Uterus (tissue), 4 donors: ENCODE measurements around the gene LMOD3. TPM values are rescaled to one million over a fixed set of nuclear protein-coding genes. Genes with fewer than 3 reads are reported as not detected.

ENCODE experiments used
- DNase-seq, 2 donors: peaks; one replicate each; pipeline ENCODE4 v3.0.0-alpha.2; 2019 to 2020
- H3K27ac ChIP-seq, 2 donors: fragments of 200-600 bp; sonication (generic); 1 replicate in 1 of 2; 2 replicates in 1 of 2; pipeline ENCODE4 v1.5.1; 2016 to 2018
- H3K27me3 ChIP-seq, 2 donors: fragments of 200-600 bp; sonication (generic); one replicate each; pipeline ENCODE4 v1.5.1; 2018 to 2019; ENCODE audit warnings: control low read depth in 1 of 2
- H3K36me3 ChIP-seq, 2 donors: fragments of 200-600 bp; sonication (generic); one replicate each; pipeline ENCODE4 v1.5.1; 2019; ENCODE audit warnings: control low read depth in 1 of 2
- H3K4me1 ChIP-seq, 2 donors: fragments of 200-600 bp; sonication (generic); one replicate each; pipeline ENCODE4 v1.5.1; 2018 to 2019; ENCODE audit warnings: control low read depth in 1 of 2
- H3K4me3 ChIP-seq, 2 donors: fragments of 200-600 bp; sonication (generic); 1 replicate in 1 of 2; 2 replicates in 1 of 2; pipeline ENCODE4 v1.5.1; 2018 to 2019; ENCODE audit warnings: mild to moderate bottlenecking in 1 of 2
- H3K9me3 ChIP-seq, 2 donors: fragments of 200-600 bp; sonication (generic); one replicate each; pipeline ENCODE4 v1.5.1; 2019; ENCODE audit warnings: control low read depth in 1 of 2
- CTCF ChIP-seq, 4 experiments: fragments of 200-600 bp in 2 of 4; fragments of 450-650 bp in 2 of 4; sonication (generic) in 2 of 4; IDR thresholded peaks; one replicate each; pipeline ENCODE4 v1.5.1; 2016 to 2019; ENCODE audit warnings: antibody characterized with exemption in 4 of 4, mild to moderate bottlenecking in 2 of 4, moderate library complexity in 1 of 4
- POLR2A ChIP-seq, 2 donors: fragments of 450-650 bp; IDR thresholded peaks; one replicate each; pipeline ENCODE4 v1.6.1; 2016; ENCODE audit warnings: antibody characterized with exemption in 2 of 2, mild to moderate bottlenecking in 1 of 2, moderate library complexity in 1 of 2
- intact Hi-C: fragments of 100-400 bp; cut with DNase I; formaldehyde crosslinking; loops from one replicate; pipeline ENCODE4 v1.15.1; 2023; ENCODE audit warnings: low total_unique reads
- total RNA-seq, 4 donors: library from RNA; depleted of rRNA in 3 of 4; stranded (reverse); fragments of >200 nt in 3 of 4; gene quantifications; one replicate each; pipeline versions ENCODE4 v1.1.0 to v1.2.4, GENCODE V29; 2014 to 2023
- donor health status: DM: yes; HTN: yes; CAD: no.

LMOD3 gene
- total RNA-seq, 4 donors from 2014 or later = 0.24 TPM; not detected in 3

DNA sequence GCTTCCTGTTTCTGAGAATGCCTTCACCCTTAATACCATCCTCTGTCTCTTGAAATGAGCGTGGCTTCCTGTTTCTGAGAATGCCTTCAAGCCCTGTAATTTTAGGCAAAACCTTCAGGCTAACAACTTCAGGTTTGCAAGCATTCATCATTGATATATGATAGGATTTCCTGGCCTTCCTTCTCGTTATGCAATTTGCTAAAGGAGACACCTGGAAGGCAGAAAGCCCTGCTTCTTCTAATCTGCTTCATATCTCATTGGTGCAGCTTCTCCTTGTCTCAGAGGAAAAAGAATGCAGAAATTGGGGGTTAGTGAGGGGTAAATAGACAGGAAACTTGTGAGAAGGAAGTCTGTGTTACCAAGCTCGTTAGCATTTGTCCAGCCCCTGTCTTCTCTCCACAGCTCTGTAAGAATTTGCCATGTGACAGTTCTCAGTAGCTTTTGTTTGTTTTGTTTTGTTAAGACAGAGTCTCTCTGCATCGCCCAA, 30.3 kb downstream of the LMOD3 start:
- Histone ChIP-seq H3K9me3 (no peaks in the 10 kb centered on the region), H3K4me1 (peaks cover 19 to 23% of the 10 kb centered on the region in 2 donors), H3K4me3 (no peak overlapping the region), H3K36me3 (no peaks in the 10 kb centered on the region), H3K27ac (peak overlapping the region; percentile 4 to 69), H3K27me3 (no peaks in the 10 kb centered on the region)
- TF ChIP-seq CTCF (IDR thresholded peaks at IDR 0.05) (no peak), POLR2A (IDR thresholded peaks at IDR 0.05) (no peak)
- intact Hi-C loops = no loop called here
- no peak for DNase-seq

DNA sequence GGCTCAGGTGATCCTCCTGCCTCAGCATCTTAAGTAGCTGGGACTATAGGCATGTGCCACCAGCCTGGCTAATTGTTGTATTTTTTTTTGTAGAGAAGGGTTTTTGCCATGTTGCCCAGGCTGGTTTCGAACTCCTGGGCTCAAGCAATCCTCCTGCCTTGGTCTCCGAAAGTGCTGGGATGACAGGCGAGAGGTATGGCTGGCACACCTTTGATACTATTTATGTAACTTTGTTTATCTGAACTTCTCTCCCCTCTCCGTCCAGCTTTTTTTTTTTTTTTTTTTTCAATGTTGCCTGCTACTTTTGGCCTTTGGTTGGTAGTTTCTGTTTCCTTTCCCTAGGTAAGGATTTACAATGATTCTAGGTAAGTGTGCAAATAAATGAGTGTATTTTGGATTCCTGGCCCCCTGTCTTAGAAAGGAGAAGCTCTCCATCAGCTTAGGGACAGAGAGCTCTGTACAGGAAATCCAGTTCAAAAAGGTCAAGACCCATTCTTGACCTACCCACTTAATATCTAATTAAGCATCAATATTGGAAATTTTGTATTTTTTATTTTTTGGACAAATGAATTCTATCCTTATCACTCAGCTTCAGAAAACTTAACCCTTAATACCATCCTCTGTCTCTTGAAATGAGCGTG, 30.9 kb downstream of the LMOD3 start:
- no peak for TF ChIP-seq CTCF (IDR thresholded peaks at IDR 0.05)
- no peak for TF ChIP-seq POLR2A (IDR thresholded peaks at IDR 0.05)
- no peaks in the 10 kb centered on the region for H3K36me3 ChIP-seq
- H3K4me3 ChIP-seq = no peak overlapping the region
- H3K9me3 ChIP-seq = no peaks in the 10 kb centered on the region
- intact Hi-C loops = no loop called here
- H3K27me3 ChIP-seq = no peaks in the 10 kb centered on the region
- no peak for DNase-seq
- H3K27ac ChIP-seq = peak overlapping the region; percentile 4 to 69
- peaks cover 19 to 26% of the 10 kb centered on the region in 2 donors for H3K4me1 ChIP-seq

- H3K27ac ChIP-seq = peak overlapping the region in 1 of 2 donors; percentile 35
- peaks cover 16 to 19% of the 10 kb centered on the region in 2 donors for H3K4me1 ChIP-seq
- H3K27me3 ChIP-seq = no peaks in the 10 kb centered on the region
- no peaks in the 10 kb centered on the region for H3K36me3 ChIP-seq
- no peaks in the 10 kb centered on the region for H3K9me3 ChIP-seq
- no peak for DNase-seq
- no peak overlapping the region for H3K4me3 ChIP-seq
- TF ChIP-seq POLR2A (IDR thresholded peaks at IDR 0.05) (no peak), CTCF (IDR thresholded peaks at IDR 0.05) (no peak)
- intact Hi-C loops = no loop called here
These were observed 32.4 kb downstream of the LMOD3 start for GRCh38 chr3:69090021-69090420.

DNA sequence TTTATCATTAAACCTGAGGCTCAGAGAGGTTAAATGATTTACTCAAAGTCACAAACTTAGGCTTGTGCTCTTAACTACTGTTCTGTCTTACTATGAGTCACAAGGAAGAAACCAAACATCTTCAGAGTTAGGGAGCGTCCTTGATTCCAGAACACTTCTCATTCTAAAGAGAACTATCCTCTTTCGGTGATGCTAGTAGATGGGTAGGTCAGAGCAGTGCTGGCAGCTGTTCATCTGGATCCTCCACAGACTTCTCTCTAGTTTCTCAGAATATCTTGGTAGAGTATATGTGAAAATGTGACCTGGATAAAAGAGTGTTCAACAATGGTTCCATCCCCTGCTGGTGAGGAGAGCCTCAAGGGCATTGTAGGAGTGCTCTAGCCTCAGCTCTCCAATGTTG, 34.3 kb downstream of the LMOD3 start:
- DNase-seq = no peak
- H3K27me3 ChIP-seq = no peaks in the 10 kb centered on the region
- H3K4me3 ChIP-seq = peak overlapping the region in 1 of 2 donors; percentile 5
- H3K36me3 ChIP-seq = no peaks in the 10 kb centered on the region
- H3K4me1 ChIP-seq = peaks cover 8 to 16% of the 10 kb centered on the region in 2 donors
- H3K9me3 ChIP-seq = no peaks in the 10 kb centered on the region
- intact Hi-C loops = no loop called here
- TF ChIP-seq POLR2A (IDR thresholded peaks at IDR 0.05) (no peak), CTCF (IDR thresholded peaks at IDR 0.05) (no peak)
- H3K27ac ChIP-seq = peak overlapping the region; percentile 92 to 93

DNA sequence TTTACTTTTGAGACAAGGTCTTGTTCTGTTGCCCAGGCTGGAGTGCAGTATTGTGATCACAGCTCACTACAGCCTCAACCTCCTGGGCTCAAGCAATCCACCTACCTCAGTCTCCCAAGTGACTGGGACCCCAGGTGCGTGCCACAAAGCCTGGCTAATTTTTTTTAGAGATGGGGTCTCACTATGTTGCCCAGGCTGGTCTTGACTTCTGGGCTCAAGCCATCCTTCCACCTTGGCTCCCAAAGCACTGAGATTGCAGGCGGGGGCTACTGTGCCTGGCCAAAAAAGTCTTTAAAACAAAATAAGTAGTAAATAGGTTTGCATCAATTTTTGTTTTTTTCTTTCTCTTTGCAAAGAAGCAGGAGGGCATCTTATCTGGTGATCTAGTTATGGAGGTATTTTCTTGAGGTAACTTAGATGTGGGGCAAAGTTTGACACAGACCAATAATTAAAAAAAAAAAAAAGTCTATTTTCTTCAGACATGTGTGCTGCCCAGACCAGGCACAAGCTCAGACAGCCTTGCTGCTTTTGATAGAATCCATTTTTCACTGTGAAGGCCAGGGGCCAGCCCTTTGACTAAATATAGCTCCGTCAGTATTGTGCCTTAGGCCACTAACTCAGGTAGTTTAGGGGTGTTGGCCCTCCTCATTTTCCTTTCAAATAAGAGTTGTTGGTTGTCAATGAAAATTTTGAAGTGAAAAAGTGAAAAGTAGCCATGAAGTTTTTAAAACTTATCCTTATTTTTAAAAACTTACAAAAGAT, 35.2 kb downstream of the LMOD3 start:
- Histone ChIP-seq H3K36me3 (no peaks in the 10 kb centered on the region), H3K27ac (peak overlapping the region; percentile 92 to 93), H3K27me3 (no peaks in the 10 kb centered on the region), H3K4me3 (peak overlapping the region; percentile 87 to 90), H3K4me1 (peaks cover 8 to 14% of the 10 kb centered on the region in 2 donors), H3K9me3 (no peaks in the 10 kb centered on the region)
- TF ChIP-seq POLR2A (IDR thresholded peaks at IDR 0.05) = no peak
- no peak for TF ChIP-seq CTCF (IDR thresholded peaks at IDR 0.05)
- no peak for DNase-seq
- intact Hi-C loops = no loop called here
